ENCODE measurements around the gene ZNHIT3.
"Not testable (repeated sequence)": the region's sequence is repeated elsewhere in the genome, so short reads cannot be mapped to it uniquely, and the experiment has no call there.

- not testable (repeated sequence) for TF ChIP-seq POLR2A (IDR thresholded peaks at IDR 0.05)
- TF ChIP-seq, protein P1, sequence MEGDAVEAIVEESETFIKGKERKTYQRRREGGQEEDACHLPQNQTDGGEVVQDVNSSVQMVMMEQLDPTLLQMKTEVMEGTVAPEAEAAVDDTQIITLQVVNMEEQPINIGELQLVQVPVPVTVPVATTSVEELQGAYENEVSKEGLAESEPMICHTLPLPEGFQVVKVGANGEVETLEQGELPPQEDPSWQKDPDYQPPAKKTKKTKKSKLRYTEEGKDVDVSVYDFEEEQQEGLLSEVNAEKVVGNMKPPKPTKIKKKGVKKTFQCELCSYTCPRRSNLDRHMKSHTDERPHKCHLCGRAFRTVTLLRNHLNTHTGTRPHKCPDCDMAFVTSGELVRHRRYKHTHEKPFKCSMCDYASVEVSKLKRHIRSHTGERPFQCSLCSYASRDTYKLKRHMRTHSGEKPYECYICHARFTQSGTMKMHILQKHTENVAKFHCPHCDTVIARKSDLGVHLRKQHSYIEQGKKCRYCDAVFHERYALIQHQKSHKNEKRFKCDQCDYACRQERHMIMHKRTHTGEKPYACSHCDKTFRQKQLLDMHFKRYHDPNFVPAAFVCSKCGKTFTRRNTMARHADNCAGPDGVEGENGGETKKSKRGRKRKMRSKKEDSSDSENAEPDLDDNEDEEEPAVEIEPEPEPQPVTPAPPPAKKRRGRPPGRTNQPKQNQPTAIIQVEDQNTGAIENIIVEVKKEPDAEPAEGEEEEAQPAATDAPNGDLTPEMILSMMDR (IDR thresholded peaks at IDR 0.05) = not testable (repeated sequence)
Measured at GRCh38 chr17:36508439-36508838, 22.0 kb downstream of the ZNHIT3 start.

All from testis (tissue), 2 donors.